Gastrocnemius medialis (tissue), 4 donors: ENCODE data around the gene TMEM222. TPM values are rescaled to one million over a fixed set of nuclear protein-coding genes. Genes with fewer than 3 reads are reported as not detected.
A peak's percentile ranks its signal among the peaks of the same experiment; 100 is the strongest.

Experiments
- ATAC-seq, 2 donors: fragments of 150-250 bp; one replicate each; pipeline ENCODE4 v1.9.1; 2016
- DNase-seq, 2 donors: peaks; one replicate each; pipeline ENCODE4 v3.0.0-alpha.2; 2019
- H3K27ac ChIP-seq, 4 donors: fragments of 200-600 bp; sonication (generic); 1 replicate in 1 of 4; 2 replicates in 3 of 4; pipeline ENCODE4 v1.5.1; 2016 to 2018; ENCODE audit warnings: mild to moderate bottlenecking in 2 of 4, moderate library complexity in 1 of 4
- H3K27me3 ChIP-seq, 3 donors: fragments of 200-600 bp; sonication (generic) in 2 of 3; 1 replicate in 1 of 3; 2 replicates in 2 of 3; pipeline versions ENCODE4 v1.5.1 to v1.6.0; 2016 to 2019; ENCODE audit warnings: mild to moderate bottlenecking in 1 of 3, moderate library complexity in 1 of 3
- H3K36me3 ChIP-seq, 2 donors: fragments of 200-600 bp; sonication (generic) in 1 of 2; one replicate each; pipeline ENCODE4 v1.5.1; 2017 to 2018
- H3K4me1 ChIP-seq, 2 donors: fragments of 200-600 bp; sonication (generic) in 1 of 2; one replicate each; pipeline ENCODE4 v1.5.1; 2016 to 2017; ENCODE audit warnings: mild to moderate bottlenecking in 2 of 2
- H3K4me3 ChIP-seq, 4 donors: fragments of 200-600 bp; sonication (generic) in 3 of 4; 1 replicate in 1 of 4; 2 replicates in 3 of 4; pipeline ENCODE4 v1.5.1; 2016 to 2019; ENCODE audit warnings: mild to moderate bottlenecking in 2 of 4
- H3K9me3 ChIP-seq, 3 donors: fragments of 200-600 bp; sonication (generic) in 2 of 3; 1 replicate in 1 of 3; 2 replicates in 2 of 3; pipeline ENCODE4 v1.5.1; 2016 to 2019
- POLR2A ChIP-seq, 2 donors: fragments of 450-650 bp; IDR thresholded peaks; one replicate each; pipeline ENCODE4 v1.6.1; 2017; ENCODE audit warnings: antibody characterized with exemption in 2 of 2, mild to moderate bottlenecking in 2 of 2, moderate library complexity in 2 of 2
- in situ Hi-C, 4 donors: fragments of 200-750 bp; cut with MboI; loops; one replicate each; pipeline versions ENCODE4 v1.15.0 to v1.8.0; 2017; ENCODE audit warnings: low sequenced_read_pairs in 4 of 4
- intact Hi-C: fragments of 100-400 bp; cut with DNase I; formaldehyde crosslinking; loops from one replicate; pipeline ENCODE4 v1.15.1; 2023; ENCODE audit warnings: low total_unique reads
- total RNA-seq, 4 donors: library from RNA; depleted of rRNA; stranded (reverse); fragments of >200 nt; gene quantifications; one replicate each; pipeline versions ENCODE4 v1.1.0 to v1.2.3, GENCODE V29; 2016
- TF ChIP-seq, protein P1 (sequence below), 5 experiments: fragments of 450-650 bp in 3 of 5; fragments of 200-600 bp in 2 of 5; sonication (generic) in 2 of 5; IDR thresholded peaks in 4 of 5; conservative IDR thresholded peaks in 1 of 5; 1 replicate in 4 of 5; 2 replicates in 1 of 5; pipeline ENCODE4 v1.5.1; 2016 to 2019; ENCODE audit warnings: antibody characterized with exemption in 5 of 5, mild to moderate bottlenecking in 3 of 5, moderate library complexity in 3 of 5

Gene TMEM222
- total RNA-seq, 4 donors from 2014 or later = 16.5 to 21.9 (median 17.8) TPM

- peaks cover 0 to 23% of the 10 kb centered on the region in 2 donors for H3K36me3 ChIP-seq
- no peaks in the 10 kb centered on the region for H3K9me3 ChIP-seq
- no peaks in the 10 kb centered on the region for H3K4me1 ChIP-seq
- intact Hi-C loops = no loop called here
- ATAC-seq = no peak
- DNase-seq = no peak
- in situ Hi-C loops = no loop called here
- H3K27ac ChIP-seq = no peak overlapping the region
- no peak for TF ChIP-seq POLR2A (IDR thresholded peaks at IDR 0.05)
- TF ChIP-seq, protein P1, sequence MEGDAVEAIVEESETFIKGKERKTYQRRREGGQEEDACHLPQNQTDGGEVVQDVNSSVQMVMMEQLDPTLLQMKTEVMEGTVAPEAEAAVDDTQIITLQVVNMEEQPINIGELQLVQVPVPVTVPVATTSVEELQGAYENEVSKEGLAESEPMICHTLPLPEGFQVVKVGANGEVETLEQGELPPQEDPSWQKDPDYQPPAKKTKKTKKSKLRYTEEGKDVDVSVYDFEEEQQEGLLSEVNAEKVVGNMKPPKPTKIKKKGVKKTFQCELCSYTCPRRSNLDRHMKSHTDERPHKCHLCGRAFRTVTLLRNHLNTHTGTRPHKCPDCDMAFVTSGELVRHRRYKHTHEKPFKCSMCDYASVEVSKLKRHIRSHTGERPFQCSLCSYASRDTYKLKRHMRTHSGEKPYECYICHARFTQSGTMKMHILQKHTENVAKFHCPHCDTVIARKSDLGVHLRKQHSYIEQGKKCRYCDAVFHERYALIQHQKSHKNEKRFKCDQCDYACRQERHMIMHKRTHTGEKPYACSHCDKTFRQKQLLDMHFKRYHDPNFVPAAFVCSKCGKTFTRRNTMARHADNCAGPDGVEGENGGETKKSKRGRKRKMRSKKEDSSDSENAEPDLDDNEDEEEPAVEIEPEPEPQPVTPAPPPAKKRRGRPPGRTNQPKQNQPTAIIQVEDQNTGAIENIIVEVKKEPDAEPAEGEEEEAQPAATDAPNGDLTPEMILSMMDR (IDR thresholded peaks at IDR 0.05 in 4 of 5, conservative IDR thresholded peaks at IDR 0.05 in 1 of 5) = no peak
- H3K4me3 ChIP-seq = no peak overlapping the region
- no peaks in the 10 kb centered on the region for H3K27me3 ChIP-seq
Measured at GRCh38 chr1:27339213-27339612, 17.2 kb downstream of the TMEM222 start.

DNA sequence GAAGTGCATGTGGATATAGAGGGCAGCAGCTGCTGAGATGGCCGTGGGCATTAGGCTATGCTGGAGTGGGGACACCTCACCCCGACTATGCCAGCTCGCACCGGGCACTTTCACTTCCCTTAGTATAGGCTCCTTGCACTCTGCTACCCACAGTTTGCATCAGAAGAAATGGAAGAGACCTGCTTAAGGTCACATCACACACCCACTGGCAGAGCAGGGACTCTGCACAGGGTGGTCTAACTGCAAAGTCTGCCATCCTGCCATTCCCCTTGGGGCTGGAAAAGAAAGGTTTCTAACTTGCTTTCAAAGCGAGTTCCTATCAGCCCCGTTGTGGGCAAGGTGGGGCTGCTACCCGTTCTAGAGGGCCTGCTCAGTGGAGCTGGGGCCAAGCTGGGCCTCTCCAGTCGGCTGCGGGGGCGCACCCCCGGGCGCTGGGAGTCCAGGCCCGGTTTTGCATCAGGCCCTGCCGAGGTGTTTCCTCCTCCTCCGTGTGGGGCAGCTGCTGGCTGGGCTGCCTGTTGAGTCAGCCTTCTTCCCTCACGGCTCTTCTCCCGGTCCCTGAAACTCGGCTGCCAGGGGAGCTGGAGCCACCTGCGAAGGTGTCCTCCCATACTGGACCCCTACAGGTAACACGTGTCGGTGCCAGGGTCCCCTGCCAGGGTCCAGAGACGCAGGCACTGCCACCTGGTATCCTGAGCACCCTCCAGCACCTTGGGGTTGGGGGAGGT lies 19.7 kb downstream of the TMEM222 start, which contains the start of gene SYTL1:
SYTL1 (plus strand) TSS at position 498 of the 728 bp plus-strand sequence. CDS start 3,313 bp downstream, outside the sequence.
- no peaks in the 10 kb centered on the region for H3K36me3 ChIP-seq
- no peak within 1 kb of the TSS for H3K27ac ChIP-seq
- DNase-seq (no peak), ATAC-seq (peak in 1 of 2 donors; percentile 29)
- in situ Hi-C loops (no loop called here), intact Hi-C loops (no loop called here)
- TF ChIP-seq, protein P1 (IDR thresholded peaks at IDR 0.05 in 4 of 5, conservative IDR thresholded peaks at IDR 0.05 in 1 of 5) = no peak
- TF ChIP-seq POLR2A (IDR thresholded peaks at IDR 0.05) = no peak
- H3K4me1 ChIP-seq = no peaks in the 10 kb centered on the region
- H3K27me3 ChIP-seq = peaks cover 0 to 4% (median 0%) of the 10 kb centered on the region in 3 donors
- H3K9me3 ChIP-seq = no peaks in the 10 kb centered on the region
- H3K4me3 ChIP-seq = no peak within 1 kb of the TSS

DNA sequence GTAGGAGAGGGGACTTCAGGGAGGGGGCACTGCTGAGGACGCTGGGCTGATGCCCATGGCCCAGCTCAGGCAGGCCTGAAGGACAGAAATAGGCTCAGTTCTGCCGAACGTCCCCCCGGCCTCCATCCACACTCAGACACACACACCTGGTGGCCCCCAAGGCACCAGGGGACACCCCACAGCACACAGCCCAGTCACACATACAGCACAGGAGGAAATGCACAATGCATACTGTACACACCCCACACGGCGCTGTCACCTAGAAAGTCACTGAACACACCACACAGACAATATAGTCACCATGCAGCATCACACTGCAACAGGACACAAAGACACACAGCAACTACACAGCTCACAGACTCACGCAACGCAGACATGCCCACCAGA lies 20.4 kb downstream of the TMEM222 start:
- Histone ChIP-seq H3K36me3 (no peaks in the 10 kb centered on the region), H3K4me3 (no peak overlapping the region), H3K4me1 (no peaks in the 10 kb centered on the region), H3K27me3 (peaks cover 0 to 6% (median under 1%) of the 10 kb centered on the region in 3 donors), H3K27ac (no peak overlapping the region), H3K9me3 (no peaks in the 10 kb centered on the region)
- ATAC-seq (no peak), DNase-seq (no peak)
- in situ Hi-C loops = no loop called here
- intact Hi-C loops = no loop called here
- no peak for TF ChIP-seq POLR2A (IDR thresholded peaks at IDR 0.05)
- TF ChIP-seq, protein P1 (IDR thresholded peaks at IDR 0.05 in 4 of 5, conservative IDR thresholded peaks at IDR 0.05 in 1 of 5) = no peak

- Histone ChIP-seq H3K27ac (no peak overlapping the region), H3K36me3 (no peaks in the 10 kb centered on the region), H3K27me3 (peaks cover 0 to 6% (median 6%) of the 10 kb centered on the region in 3 donors), H3K9me3 (no peaks in the 10 kb centered on the region), H3K4me3 (no peak overlapping the region), H3K4me1 (no peaks in the 10 kb centered on the region)
- ATAC-seq = no peak
- no peak for TF ChIP-seq POLR2A (IDR thresholded peaks at IDR 0.05)
- TF ChIP-seq, protein P1 (IDR thresholded peaks at IDR 0.05 in 4 of 5, conservative IDR thresholded peaks at IDR 0.05 in 1 of 5) = no peak
- intact Hi-C loops = no loop called here
- no peak for DNase-seq
- in situ Hi-C loops = no loop called here
Measured at GRCh38 chr1:27342778-27343638, 21.0 kb downstream of the TMEM222 start.
